ENCODE results near the gene IL20RB.
"Not testable (repeated sequence)": the region's sequence is repeated elsewhere in the genome, so short reads cannot be mapped to it uniquely, and the experiment has no call there.

The IL20RB gene

DNA sequence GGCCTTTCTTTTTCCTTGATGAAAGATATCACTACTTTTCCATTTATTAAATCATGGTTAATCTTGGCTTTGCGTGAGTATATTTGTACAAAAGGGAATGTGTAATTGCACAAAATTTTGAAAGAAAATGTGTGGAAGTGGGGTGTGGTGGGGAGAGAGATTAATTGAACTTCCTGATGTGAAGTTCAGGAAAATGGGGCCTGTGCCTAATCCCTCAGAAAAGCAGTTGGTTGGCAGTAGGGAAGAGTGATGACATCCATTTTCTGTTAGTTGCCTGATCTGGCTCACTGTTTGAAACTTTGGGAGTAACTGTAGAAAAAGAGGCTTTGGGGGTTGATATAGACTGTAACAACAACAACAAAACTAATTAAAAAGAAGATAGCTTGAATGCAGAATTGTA, 10.8 kb upstream of the IL20RB start:
- no peak for DNase-seq (ENCODE audit: low read depth)

DNA sequence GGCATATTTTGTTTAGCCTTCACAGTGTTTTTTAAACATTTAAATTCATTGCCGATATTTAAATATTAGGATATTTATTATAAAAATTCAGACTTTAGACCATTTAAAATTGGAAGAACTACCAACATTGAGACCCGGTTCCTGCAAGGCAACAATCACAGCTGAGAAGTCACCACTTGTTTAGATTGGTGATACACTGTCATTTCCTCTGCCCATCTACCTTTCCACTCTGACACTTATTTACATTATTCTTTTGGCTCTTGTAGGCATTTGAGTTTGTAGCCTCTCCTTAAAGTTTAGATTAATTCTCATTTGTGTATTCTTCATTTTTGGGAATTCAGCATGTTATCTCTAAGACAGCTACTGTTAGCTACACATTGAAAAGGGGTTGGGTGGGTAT, 10.3 kb upstream of the IL20RB start:
- DNase-seq (ENCODE audit: low read depth): no peak

DNA sequence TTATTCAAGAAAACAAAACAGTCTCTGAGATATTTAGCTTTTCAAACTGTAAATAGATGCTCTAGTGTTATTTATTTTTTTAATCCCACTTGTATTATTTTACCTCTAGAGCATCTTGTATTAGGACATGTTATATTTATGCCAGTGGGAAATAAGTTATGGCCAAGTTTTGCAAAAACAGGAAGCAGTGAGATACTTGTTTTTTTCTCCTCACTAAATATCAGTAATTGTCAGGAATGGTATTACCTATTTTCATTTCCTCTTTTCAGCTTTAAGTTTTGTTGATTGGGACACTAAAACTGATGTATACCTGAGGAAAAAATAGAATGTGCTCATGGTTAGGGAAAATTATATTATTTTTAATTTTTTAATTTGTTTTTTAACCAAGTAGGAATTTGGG, 8.6 kb upstream of the IL20RB start:
- DNase-seq (ENCODE audit: low read depth): no peak

DNA sequence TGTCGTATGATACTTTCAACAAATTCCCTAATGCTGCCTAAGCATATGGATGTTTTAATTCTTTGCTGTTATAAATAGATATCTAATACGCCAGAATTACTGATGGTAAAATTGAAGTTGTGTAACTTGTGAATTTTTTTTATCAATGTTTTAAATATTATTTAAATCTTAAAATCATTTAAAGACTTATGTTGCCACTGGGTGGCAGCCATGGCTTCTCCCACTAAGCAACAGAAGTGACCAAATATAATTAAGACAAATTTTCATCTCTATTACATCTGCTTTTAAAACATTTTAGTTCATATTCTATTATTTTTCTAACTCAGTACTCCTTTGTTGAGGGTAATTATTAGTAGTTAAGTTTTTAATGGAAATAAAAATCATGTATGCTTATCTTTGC, 8.1 kb upstream of the IL20RB start:
- no peak for DNase-seq (ENCODE audit: low read depth)

DNA sequence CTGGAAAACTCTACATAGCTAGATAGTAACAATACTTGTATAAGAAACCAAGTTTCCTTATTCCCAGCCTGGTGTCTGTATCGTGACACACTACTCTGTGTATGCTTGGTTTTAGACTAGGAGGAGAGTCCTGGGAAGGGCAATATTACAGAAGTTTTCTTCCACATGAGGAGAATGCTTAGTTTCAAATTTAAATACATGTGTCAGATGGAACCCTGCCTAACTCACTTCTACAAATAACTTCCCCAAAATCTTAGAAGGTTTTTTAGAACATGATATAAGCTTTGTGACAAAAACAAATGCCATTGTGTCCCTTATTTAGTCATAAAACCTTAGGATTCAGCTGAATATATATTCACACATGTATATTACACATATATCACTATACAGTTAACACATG, 7.2 kb upstream of the IL20RB start:
- DNase-seq (ENCODE audit: low read depth): no peak

DNA sequence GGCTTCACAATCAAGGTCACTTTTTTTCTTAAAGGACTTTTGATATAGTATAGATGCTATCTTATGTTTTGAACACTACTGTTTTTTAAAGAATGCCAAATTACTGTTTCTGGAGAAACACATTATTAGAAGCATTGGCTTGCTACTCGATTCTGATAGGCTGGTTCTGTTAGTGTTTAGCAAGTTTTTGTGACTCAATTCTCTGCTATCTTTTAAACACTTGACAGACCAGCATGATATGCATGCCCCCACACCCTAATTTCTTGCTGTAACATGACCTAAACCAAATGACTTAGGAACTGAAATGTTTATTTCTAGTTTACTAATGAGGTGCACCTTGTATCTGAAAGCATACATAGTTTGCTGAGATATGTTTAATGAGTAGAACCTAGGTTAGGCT, 5.5 kb upstream of the IL20RB start:
- DNase-seq (ENCODE audit: low read depth): no peak

DNA sequence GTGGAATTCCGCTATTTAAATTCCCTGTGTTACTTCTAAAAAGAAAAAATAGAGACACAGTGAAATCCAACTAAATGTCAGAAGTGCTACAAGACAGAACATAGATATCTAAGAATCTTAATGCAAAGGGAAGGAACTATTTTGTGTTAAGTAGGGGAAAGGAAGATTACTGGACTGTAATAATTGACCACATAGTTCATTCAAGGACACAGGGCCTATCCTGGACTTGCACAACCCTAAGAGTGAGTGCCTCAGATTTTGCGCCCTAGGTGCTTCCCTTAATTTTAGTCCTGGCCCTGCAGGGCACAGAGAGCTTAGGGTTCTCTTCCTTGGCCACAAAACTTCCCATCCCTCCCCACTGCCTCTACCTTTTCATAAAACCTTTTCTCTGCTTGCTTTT, 3.5 kb upstream of the IL20RB start:
- no peak for DNase-seq (ENCODE audit: low read depth)

DNA sequence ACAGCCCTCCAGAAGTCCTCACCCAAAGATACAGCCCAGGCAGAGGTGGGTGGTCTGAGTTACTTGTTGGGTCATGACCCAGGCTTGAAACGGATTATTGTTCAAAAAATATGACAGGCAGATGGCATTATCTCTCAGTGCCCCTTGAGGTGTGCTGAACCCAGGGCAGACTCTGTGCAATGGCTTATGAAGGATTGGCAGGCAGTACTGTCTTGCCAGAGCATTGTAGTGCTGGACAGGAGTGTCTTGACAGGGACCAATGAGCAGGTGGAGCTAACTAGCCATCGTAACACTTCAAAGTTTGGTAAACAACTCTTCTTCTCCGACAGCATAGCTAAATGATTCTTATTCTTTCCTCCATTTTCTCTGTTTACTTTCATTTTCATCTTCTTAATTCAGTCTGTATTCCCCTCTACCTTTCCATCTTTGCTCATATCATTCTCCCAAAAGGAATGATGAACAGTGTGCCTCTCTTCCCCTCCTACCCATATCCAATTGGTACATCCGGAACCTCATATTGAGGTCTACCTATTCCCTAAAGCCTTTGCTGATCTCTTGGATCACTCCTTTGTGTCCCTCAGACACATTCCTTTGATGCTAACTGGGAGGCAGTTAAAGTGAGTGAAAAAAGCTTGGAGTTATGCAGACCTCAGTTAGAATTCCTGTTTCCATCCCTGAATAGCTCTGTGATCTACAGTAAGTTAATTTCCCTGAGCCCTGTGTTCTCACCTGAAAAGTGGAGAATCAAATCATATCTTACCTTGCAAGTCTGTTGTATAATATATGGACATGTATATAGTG, 2.6 kb upstream of the IL20RB start:
- DNase-seq (ENCODE audit: low read depth): no peak

DNA sequence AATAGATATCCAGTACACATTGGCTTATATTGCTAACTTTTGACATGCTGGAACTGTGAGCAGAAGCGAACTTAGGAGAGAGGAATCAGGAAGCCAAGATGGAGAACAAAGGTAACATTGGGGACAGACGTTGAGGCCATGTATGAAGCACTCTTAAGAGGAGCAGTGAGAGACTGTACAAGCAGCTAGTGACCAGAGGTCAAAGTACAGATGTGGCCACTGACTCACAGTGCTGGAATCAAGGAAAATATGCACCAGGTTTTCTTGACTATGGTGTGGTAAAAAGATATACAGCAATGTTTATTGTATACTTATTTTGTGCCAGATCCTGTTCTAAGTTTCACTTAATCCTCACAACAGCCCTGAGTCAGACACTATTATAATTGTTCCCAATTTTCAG, 2.0 kb upstream of the IL20RB start:
- no peak for DNase-seq (ENCODE audit: low read depth)

DNA sequence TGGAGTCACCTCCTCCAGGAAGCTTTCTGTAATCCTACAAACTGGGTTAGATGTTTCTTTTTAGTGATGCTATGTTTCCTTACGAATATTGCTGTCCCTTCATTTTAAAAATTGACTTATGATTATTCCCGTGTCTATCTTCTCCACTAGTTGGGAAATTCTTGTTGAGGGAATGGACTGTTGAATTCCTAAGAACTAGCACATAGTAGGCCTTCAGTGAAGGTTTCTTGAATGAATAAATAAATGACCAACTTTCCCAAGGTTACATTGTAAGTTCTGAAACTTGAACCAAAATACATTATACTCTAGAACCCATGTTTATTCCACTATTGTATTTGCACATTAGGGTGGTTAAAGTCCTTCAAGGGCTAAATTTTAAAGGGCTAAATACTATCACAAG, 812 bp upstream of the IL20RB start:
- DNase-seq (ENCODE audit: low read depth): no peak

DNA sequence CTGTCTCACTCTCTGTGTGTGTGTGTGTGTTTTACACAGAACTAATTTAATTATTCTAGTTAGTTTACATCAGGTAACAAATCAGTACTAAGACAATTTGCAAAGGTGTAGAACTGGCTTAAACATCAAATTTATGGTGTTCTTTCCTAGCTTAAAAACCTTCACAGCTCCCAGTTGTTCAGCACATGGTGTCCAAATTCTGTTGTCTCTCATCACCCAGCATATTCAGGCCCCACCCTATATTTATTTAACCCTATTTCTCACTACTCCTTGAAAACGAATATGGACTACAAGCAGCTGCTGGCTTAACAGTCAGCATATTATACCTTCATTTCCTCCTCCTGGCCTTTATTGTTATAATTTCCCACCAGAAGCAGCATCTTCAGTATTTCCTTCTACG, 1.2 kb downstream of the IL20RB start:
- no peak for DNase-seq (ENCODE audit: low read depth)

DNA sequence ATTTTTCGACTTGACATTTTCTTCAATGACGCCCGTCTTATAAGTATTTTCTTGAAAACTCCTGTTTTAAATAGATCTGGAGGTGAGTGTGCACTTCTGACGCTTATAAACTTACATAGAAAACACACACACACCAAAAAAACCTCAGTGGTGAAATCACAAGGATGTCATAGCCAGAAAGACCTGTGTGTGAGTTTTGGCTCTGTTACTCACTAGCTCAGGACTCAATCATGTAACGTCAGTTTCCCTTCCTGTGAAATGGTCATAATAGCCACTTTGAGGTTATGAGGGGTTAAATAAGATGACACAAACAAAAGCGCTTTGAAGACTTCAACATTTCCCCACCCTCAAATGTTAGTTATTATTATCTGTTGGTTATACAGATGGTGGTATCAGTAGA, 1.8 kb downstream of the IL20RB start:
- no peak for DNase-seq (ENCODE audit: low read depth)

DNA sequence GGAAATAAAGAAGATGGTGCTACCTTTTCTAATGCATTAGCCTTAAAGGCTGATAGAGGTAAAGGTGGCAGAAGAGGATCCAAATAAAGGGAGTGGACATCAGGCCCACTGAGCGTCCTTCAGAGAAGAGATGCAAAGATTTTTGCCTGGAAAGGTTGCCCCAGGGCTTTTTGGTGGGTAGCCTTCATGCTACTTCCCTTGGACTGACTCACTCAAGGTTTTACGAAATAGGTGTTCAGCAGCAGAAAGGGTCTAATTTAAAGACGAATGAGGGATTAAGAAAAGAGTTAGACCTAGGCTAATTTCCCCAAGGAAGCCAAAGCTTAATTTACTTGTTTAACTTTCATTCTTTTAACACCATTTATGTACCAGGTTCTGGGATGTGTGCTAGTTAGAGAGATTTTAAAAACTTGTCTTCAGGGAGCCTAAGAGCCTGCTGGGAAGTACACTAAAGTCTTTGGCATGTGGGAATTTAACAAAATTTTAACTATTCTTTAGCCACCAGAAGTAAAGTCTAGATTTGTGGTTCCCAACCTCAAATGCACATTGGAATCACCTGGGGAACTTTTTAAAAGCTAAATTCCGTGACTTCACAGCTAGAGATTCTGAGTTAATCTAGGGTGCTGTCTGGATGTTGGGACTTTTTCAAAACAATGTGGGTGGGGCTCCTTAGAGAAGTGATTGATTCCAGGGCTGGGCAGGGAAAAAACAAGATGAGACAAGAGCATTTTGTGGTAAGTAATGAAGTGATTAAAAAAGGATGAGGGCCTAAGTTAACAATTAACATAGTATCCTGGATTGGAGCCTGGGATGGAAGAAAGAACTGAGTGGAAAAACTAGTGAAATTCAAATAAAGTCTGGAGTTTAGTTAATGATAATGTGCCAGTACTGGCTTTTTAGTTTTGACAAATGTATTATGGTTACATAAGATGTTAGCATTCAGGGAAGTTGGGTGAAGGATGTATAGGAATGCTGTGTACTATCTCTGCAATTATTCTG, 3.4 kb downstream of the IL20RB start:
- DNase-seq (ENCODE audit: low read depth): no peak

DNA sequence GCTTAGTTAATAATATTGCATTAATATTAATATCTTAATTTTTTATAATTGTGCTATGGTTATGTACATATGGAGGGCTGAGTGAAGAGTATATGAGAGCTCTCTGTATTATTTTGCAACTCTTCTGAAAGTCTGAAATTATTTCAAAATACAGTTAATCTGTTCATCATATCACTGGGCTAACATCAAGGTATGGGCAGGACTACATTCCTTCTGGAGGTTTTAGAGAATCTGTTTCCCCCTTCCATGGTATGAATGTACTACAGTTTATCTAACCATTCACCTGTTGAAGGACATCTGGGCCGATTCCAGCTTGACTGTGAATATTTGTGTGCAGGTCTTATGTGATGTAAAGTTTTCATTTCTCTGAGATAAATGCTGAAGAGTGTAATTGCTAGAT, 5.1 kb downstream of the IL20RB start:
- no peak for DNase-seq (ENCODE audit: low read depth)

DNA sequence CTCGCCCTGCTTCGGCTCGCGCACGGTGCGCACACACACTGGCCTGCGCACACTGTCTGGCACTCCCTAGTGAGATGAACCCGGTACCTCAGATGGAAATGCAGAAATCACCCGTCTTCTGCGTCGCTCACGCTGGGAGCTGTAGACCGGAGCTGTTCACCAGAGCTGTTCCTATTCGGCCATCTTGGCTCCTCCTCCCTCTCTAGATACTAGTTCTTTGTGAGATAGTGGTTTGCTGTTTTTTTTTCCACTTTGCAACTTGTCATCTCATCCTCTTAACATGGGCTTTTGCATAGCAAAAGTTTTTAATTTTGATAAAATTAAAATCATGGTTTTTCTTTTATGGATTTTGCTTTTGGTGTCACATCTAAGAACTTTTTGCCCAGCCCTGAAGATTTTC, 11.8 kb downstream of the IL20RB start:
- DNase-seq (ENCODE audit: low read depth): not testable (repeated sequence)

DNA sequence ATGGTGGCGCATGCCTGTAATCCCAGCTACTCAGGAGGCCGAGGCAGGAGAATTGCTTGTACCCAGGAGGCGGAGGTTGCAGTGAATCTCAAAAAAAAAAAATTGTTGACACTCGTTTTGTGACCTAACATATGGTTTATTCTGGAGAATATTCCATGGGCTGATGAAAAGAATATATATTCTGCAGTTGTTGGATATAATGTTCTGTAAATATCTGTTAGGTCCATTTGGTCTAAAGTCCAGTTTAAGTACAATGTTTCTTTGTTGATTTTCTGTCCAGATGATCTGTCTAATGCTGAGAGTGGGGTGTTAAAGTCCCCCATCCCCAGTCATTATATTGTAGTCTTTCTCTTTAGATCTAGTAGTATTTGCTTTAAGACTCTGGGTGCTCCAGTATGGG, 15.6 kb downstream of the IL20RB start:
- no peak for DNase-seq (ENCODE audit: low read depth)

DNA sequence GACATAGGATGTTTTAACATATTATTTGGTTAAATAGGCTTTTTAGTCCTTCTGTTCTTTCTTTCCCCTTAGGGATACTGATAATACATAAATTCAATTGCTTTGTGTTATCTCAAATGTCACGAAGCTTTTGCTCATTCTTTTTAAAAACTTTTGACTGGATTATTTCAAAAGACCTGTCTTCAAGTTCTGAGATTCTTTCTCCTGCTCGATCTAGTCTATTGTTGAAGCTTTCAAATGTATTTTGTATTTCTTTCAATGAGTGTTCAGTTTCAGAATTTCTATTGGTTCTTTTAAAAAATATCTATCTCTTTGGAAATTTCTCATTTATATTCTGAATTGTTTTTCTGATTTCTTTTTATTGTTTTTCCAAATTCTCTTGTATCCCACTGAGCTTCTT, 16.9 kb downstream of the IL20RB start:
- DNase-seq (ENCODE audit: low read depth): no peak

DNA sequence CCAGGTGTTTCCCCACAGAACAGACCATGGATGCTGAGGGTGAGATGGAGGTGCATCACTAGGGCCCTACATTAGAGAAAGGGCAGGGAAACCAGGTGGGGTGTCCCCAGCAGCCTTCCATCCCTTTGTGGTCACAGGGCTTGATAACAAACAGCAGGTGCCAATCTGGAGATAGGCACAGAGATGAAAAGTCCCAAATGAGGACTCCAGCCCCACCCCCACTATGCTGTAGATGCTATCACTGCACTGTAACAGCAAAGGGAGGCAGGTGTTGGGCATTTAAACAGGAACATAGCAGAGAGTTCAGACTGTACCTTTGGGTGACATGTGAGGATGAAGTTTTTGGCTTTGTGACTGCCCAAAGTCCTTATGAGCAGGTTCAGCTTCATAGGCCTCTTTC, 21.4 kb downstream of the IL20RB start:
- DNase-seq (ENCODE audit: low read depth): no peak

DNA sequence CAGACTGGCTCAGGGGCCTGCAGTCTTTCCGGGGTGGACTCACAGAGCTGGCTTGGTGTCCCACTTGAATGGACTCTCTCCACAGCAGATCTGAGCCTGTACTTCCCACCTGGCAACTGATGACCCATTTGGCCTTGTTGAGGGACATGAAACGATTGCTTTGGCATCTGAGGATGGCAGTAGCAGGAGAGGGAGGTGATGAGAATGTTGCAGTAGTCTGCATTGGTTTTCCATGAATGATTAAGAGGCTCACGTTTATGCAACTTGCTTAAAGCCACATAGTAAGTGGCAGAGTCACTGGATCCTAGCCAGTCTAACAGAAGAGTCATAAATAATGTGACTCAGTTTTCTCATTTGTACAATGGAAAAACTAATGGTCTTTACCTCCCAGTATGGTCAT, 21.9 kb downstream of the IL20RB start:
- no peak for DNase-seq (ENCODE audit: low read depth)

DNA sequence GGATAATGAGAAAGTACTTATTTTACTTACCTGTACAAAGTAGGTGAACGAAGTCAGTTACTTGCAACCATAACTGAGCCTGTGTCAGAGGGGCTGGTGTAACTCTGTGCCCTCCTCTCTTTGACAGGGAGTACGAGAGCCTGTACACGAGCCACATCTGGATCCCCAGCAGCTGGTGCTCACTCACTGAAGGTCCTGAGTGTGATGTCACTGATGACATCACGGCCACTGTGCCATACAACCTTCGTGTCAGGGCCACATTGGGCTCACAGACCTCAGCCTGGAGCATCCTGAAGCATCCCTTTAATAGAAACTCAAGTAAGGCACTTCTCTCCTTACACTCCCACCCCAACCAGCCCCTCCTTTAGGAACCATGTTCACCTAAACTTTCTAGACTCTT, 24.2 kb downstream of the IL20RB start:
- DNase-seq (ENCODE audit: low read depth): no peak

DNA sequence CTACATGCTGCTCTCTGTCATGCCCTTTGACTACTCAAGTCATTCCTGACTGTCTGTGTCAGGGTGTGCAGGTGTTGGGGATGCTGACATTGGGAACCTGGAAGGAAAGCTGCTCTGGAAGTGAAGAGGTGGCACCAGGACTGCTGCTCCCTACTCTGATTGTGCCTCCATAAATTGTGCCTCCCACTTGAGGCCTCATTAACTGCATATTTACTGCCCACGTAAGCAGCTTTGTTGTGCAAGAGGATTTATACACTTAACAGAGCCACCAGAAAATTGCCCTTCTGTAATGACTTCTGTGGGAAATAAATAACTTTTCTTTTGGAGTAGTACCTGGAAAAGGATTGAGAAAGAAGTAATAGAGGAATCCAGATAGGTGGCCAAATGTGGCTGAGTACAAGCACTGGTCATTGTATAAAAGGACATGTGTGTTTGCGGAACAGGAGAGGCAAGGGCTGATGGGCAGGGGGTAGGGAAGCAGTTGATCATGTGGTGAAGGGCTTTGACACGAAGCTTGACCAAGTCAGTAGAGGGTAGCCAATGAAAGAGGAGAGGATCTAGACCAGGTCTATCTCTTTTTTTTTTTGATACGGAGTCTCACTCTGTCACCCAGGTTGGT, 24.8 kb downstream of the IL20RB start:
- DNase-seq (ENCODE audit: low read depth): no peak

DNA sequence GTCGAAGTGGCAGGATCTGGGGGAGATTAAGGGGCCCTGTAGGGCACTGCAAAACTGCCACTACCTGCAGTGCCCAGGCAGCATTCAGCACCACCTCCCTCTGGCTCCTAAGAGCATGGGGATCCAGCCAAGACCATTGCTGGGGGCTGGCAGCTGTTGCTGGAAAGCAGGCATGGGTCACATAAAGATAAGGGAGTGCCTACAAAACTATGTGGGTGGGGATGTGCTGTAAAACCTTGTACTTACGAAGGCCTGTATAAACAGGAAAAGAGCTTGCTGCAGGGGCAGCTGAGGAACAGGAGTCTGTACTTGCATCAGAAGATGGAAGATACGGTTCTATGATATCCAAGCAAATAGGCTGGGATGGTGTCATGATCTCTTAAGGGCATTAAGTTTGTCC, 27.1 kb downstream of the IL20RB start:
- DNase-seq (ENCODE audit: low read depth): no peak

Measured in activated T-cell treated with anti-CD3 and anti-CD28 coated beads for 24 hours (primary cell).